ENCODE measurements around the gene L3MBTL3.
"Not testable (repeated sequence)": the region's sequence is repeated elsewhere in the genome, so short reads cannot be mapped to it uniquely, and the experiment has no call there.

Gene L3MBTL3

DNA sequence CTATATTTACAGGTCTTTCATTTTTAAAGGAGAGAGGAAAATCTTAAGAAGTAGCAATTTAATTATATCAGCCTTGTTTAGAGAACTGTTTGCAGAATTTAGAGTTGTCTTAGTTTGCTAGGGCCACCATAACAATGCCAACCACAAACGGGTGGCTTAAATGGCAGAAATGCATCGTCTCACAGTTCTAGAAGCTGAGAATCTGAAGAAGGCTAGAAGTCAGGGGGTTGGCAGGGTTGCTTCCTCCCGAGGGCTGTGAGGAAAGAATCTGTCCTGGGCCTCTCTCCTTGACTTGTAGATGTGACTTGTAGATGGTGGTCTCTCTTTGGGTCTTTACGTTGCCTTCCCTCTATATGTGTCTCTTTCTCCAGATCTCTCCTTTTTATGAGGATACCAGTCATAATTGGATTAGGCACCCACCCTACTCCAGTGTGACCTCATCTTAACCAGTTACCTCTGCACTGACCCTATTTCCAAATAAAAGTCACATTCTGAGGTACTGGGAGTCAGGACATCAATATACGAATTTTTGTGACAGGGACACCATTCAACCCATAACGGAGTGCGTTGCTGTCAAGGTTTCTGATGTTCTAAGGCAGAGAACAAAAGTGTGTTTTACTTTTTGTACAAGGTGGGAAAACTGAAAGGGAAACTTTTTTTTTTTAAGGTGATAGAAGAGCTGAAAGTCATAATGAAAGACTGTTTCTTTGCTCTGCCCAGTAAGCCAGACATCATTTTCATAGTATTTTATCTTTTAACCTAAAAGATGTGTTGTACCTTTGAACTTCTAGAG, 119.9 kb downstream of the L3MBTL3 start:
- DNase-seq (ENCODE audit: low read depth in 3 of 3): no peak

DNA sequence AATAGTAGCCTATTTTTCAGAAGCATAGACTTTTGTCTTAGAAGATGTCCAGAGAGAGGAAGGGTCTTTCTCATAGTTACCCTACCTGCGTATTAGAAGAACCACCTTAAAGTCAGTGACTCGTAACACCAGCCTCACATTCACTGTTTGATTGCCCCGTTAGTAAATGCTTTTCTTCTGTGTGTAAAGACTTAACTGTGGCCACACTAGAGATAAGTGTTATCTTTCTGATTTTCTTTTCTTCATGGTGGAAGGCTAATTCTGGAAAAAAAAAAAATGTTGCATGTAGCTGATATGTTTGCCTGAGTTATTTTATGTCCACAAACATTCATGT, 120.5 kb downstream of the L3MBTL3 start:
- DNase-seq (ENCODE audit: low read depth in 3 of 3): no peak

DNA sequence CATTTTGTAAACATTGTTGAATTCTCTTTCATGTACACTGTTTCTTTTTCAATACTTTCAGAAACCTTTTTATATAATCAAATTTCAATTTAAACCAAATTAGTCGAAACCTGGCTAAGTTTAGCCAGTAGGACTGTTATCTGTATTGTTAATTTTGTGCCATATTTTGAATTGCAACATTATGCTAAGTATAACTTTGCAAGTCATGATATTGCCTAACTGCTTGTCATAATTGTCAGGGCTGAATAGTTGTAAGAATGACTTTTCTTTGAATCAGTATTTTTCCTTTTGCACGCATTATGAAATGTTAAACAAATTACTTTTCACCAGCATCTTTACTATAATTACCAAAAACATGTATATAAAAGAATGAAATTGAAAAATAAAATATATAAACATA, 121.7 kb downstream of the L3MBTL3 start:
- DNase-seq (ENCODE audit: low read depth in 3 of 3): no peak

DNA sequence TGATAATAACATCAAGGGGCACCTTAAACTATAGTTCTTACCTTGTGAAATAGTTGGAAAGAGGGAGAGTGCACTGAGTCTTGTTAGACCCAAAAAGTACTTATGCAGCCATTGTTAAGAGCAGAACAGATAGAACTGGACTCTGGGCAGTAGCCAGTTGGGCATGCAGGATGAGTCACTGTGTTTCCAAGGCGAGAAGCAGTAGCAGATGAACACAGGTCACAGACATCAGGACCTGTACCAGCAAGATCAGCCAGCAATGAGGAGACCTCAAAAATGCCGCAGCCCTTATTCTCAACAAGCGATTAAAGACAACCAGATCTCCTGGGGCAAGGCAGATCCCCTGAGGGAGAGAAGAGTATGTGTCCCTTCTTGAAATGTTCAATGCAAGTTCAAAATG, 125.3 kb downstream of the L3MBTL3 start:
- no peak for DNase-seq (ENCODE audit: low read depth in 3 of 3)

DNA sequence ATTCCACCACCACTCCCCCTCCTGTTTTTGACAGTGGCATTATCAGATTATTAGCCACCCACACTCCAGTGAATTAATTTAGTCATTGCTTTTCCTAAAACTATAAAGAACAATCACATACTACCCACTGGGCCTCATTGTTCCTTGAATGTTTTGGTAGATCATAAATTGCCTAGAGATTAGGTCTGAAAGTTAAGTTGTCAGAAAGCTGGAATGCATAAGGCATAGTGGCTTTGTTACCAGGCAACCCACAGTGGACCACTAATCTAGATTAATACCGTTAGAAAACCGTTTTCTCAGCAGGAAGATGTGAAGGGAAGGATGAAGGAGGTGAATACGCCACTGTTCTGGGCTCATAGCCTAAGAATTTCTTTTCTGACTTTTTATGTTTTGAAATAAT, 128.7 kb downstream of the L3MBTL3 start:
- DNase-seq (ENCODE audit: low read depth in 3 of 3): no peak

DNA sequence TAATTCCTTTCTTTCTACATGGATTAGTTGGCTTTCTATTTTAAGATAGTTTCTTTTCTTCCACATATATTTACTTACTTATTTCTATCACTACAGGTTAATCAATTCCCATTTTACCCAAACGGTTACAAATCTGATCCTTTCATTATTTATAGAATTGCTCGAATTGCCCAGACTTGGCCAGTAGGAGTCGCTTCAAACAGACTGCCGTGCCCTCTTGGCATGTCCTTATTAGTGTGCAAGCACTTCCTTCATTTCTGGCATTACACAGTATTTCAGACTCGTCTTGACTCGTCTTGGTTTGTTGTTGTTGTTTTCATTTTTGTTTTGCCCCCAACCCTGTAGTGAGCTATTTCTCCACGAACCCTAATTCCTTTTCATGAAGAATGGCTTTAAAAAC, 129.8 kb downstream of the L3MBTL3 start:
- DNase-seq (ENCODE audit: low read depth in 3 of 3): no peak

DNA sequence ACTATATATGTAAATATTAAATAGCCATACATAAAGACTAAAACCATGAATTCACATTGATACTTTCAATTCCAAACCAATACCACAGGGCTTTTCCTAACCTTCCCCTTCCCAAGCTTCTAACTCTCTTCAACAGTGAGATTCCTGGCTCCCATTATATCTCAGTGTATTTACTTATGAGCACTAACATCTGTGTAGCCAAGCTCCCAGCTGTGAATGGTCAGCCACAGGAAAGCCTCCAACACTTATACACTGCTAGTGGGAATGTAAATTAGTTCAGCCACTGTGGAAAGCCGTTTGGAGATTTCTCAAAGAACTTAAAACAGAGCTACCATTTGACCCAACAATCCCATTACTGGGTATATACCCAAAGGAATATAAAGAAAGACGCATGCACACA, 130.6 kb downstream of the L3MBTL3 start:
- DNase-seq (ENCODE audit: low read depth in 3 of 3): not testable (repeated sequence)

DNA sequence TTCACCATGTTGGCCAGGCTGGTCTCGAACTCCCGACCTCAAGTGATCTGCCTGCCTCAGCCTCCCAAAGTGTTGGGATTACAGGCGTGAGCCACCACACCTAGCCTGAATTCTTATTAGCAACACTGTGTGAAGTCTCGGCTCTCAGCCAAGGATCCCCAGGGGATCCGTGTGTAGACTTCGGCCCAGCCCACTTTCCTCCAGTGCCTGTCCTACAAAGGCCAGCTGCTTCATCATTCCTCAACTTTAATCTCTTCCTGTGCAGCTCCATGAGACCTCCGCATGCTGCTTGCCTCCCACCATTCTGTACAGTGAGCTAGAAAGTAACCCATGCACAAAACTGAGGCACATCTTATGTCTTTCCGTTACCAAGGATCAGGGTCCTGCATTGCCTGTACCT, 132.5 kb downstream of the L3MBTL3 start:
- DNase-seq (ENCODE audit: low read depth in 3 of 3): no peak

DNA sequence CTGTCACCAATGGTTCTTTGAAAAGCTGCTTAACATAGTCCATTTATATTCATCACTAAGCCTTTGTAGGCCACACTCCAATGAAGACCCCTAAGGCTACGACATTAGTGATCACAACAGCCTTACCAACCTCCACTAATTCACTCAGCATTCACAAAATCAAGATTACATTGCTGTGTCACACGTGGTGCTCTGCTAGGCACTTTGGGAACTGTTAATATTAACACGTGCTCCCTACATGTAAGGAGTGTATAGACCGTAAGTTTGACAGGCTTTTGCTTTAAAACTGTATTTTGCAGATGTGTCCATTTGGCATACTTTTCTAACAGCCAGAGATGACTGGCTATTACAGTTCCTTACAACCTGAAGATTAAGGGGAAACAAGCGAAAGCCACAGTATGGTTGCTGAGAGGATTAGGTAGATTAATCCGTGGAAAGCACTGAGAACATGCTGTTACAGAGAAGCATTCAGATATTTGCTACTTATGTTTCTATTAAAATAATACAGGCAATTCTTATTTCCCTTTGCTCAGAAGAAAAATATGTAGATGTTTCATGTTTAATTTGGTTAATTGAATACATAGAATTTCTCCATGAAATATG, 134.6 kb downstream of the L3MBTL3 start:
- no peak for DNase-seq (ENCODE audit: low read depth in 3 of 3)

DNA sequence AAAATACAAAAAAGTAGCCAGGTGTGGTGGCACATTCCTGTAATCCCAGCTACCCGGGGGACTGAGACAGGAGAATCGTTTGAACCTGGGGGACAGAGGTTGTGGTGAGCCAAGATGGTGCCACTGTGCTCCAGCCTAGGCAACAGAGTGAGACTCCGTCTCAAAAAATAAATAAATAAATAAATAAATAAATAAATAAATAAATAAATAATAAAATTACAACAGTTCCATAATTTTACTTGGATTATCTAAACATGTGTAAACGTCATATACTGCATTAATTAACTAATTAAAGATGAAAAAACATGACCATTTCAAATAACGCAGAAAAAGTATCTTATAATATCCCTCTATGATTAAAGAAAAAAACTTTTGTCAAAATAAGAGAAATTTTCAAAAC, 138.5 kb downstream of the L3MBTL3 start:
- DNase-seq (ENCODE audit: low read depth in 3 of 3): no peak

DNA sequence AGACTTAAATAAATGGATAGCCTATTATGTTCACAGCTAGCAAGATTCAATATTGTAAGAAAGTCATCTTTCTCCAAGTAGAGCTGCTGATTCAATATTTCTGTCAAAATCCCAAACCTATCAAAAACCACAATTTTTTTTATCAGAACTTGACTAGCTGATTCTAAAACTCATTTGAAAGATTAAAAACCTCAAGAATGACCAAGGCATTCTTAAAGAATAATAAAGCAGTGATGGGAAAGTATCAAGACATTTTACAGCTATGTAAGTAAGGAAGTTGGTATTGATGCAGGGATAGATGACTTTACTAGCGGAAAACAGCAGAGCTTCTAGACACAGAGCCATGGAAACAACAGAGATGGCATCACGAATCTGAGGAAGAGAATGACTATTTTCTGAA, 139.7 kb downstream of the L3MBTL3 start:
- no peak for DNase-seq (ENCODE audit: low read depth in 3 of 3)

DNA sequence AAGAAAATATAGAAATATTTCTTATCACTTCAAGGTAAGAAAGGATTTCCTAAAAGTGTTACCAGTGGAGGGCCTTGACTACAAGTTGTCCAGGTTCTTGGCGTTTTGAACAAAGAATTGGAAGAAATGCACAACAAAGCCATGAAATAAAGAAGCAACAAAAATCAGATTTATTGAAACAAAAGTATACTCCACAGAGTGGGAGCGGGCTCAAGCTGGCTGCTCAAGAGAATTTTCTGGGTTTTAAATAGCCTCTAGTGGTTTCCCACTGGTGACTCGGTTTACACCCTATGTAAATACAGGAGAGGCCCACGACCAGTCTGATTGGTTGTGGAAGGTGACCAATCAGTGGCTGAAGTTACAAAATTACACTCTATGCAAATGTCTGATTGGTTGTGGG, 140.2 kb downstream of the L3MBTL3 start:
- no peak for DNase-seq (ENCODE audit: low read depth in 3 of 3)

DNA sequence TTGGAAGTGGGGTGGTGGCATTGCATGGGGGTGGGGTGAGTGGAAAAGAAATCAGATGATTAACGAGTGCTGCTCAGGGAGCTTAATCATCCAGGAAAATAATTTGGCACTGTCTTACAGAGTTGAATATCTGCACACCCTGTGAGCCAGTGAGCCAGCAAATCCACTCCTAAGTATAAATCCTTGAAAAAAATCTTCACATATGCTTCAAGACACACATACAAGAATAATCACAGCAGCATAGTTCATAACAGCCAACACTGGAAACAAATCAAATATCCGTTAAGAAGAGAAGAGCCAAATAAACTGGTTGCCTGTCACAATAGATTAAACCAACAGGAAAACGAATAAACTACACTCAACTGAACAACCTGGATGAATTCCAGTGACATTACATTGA, 141.6 kb downstream of the L3MBTL3 start:
- no peak for DNase-seq (ENCODE audit: low read depth in 3 of 3)

DNA sequence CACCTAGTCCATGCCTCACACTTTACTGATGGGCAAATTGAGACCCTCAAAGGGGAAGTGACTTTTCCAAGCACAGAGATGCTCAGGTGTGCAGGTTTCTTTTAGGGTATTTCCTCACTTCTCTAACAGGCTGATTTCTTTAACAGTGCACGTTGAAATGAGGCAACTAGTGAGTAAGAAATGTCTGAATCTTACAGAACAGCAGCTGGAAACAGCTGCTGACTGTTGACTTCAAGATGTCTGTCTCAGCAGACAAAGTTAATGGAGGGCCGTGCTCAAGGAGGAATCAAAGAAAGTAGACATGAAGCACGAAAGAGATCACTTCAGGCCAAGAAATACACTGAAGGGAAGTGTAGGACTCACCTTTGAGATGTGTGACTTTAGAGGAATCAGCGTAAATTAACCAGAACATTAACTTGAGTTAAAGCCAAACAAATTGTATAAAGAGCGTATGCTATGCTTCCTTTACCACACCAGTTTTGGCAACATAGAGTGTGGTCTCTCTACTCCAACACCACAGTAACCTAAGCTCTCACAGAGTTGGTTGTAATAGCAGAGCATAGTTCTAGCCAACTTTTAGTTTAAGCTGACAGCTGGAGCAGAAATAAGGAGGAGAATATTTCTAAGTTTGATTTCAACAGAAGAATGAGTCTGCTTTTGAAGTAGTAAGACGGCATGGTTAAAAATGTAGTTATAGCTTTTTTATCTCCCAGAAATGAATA, 143.5 kb downstream of the L3MBTL3 start:
- DNase-seq (ENCODE audit: low read depth in 3 of 3): no peak

DNA sequence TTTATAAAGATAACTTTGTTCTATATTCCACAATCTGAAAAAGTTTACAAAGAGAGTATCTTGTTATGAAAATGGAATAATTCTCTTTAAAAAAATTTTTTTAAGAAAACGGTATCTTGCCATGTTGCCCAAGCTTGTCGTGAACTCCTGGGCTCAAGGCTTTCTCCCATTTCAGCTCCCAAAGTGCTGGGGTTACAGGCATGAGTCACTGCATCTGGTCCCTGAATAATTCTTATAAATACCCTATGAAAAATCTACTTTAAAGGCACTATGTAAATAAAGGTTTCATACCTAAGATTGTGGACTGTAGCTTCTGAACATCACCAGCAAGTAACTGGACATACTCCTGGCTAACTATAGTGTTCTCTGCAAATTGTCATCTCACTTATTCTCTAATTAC, 144.0 kb downstream of the L3MBTL3 start:
- no peak for DNase-seq (ENCODE audit: low read depth in 3 of 3)

DNA sequence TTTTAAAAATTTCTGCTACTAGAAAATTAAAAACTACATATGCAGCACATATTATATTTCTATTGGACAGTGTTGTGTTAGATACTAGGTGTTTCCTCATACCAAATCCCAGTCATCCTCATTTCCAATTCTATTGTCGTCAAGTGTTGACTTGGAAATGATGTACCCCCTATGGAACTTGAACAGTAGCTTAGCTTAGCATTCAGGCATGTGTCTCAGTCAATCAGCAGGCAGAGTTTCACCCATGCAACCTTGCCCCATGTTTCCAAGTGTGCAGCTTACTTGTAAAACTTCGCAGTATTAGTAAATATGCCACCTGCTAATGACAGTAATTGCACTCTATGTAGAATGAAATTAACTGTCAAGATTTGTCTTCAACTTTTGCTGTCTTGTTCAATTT, 144.9 kb downstream of the L3MBTL3 start:
- DNase-seq (ENCODE audit: low read depth in 3 of 3): no peak

DNA sequence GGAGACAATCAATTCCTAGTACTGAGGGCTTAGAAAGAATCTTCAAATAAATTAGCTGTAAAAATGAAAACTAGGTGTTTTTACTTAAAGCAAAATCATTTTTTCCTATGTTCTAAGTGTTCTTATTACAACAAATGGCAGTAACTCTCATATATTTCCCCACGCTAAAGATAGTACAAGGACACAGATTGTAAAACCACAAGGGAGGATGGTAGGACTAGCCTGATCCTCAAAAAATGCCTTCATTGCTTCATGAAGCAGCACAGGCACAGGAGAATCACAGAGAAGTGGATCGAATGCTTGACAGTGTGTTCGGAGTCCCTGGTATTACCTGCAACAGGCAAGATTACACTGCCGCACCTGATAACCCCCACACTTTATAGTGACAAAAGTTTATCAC, 145.9 kb downstream of the L3MBTL3 start:
- DNase-seq (ENCODE audit: low read depth in 3 of 3): no peak

DNA sequence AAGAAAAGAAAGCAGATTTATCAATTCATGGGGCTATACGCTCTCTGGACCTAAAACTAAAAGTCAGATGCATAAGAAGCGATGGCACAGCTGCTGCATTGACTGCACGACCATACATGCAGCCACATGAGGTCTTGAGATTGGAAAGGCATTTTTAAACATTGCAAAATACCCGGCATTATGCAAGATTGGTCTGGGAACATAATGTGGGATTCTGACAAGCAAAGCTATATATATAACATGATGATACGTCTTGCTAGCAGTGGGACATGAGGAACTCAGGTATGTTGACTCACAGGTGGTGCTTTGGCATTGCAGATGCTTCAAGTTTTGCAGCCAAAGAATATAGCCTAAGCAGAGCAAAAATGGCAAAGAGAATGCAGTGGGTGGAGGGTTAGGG, 149.3 kb downstream of the L3MBTL3 start:
- DNase-seq (ENCODE audit: low read depth in 3 of 3): no peak

DNA sequence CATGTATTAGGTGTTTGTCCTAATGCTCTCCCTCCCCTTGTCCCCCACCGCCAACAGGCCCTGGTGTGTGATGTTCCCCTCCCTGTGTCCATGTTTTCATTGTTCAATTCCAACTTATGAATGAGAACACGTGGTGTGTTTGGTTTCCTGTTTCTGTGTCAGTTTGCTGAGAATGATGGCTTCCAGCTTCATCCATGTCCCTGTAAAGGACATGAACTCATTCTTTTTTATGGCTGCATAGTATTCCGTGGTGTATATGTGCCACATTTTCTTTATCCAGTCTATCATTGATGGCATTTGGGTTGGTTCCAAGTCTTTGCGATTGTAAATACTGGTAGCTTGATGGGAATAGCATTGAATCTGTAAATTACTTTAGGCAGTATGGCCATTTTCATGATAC, 151.8 kb downstream of the L3MBTL3 start:
- not testable (repeated sequence) for DNase-seq (ENCODE audit: low read depth in 3 of 3)

DNA sequence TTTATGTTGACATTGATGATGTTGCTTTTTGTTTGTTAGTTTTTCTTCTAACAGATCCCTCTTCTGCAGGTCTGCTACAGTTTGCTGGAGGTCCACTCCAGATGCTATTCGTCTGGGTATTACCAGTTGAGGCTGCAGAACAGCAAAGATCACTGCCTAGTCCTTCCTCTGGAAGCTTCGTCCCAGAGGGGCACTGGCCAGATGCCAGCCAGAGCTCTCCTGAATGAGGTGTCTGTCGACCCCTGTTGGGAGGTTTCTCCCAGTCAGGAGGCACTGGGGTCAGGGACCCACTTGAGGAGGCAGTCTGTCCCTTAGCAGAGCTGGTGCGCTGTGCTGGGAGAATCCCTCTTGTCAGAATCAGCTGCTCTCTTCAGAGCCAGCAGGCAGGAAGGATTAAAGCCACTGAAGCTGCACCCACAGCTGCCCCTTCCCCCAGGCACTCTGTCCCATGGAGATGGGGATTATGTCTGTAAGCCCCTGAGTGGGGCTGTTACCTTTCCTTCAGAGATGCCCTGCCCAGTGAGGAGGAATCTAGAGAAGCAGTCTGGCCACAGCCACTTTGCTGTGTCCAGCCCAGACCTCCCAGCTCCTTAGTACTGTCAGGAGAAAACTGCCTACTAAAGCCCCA, 155.1 kb downstream of the L3MBTL3 start:
- not testable (repeated sequence) for DNase-seq (ENCODE audit: low read depth in 3 of 3)

DNA sequence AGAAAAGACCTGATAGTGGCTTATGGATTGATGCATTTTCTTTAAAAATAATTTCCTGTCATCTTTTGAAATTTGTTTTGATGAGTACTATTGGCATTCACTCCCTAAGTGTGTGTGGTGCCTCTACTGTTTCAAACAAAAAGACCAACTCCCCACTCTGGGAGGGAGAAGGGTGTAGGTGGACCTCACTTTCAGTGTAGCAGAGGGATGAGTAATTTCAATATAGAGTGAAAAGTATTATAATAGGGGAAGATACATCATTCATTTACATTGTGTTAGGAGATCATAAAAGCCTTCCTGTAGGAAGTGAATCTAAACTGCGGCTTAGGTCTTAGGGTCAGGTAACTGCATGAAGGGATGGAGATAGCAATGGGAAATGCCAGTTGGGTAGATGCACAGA, 158.0 kb downstream of the L3MBTL3 start:
- no peak for DNase-seq (ENCODE audit: low read depth in 3 of 3)

DNA sequence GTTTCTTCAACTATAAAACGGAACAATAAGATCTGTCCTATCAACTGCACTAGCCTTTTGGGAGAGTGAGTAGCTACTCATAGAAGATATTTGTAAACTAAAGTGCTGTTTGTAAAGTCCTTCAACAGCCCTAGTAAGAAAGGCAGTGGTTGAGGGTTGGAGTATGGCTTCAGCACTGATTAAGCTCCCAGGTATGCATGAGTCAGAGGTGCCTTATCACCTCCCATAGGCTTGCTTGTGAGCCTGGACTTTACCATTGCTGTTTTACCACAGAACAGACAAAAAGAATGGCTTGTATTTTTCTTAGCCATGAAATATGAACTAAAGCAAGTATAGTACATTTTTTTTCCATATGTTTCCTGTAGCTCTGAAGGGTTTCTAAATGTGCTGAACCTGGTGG, 160.3 kb downstream of the L3MBTL3 start:
- DNase-seq (ENCODE audit: low read depth in 3 of 3): no peak

DNA sequence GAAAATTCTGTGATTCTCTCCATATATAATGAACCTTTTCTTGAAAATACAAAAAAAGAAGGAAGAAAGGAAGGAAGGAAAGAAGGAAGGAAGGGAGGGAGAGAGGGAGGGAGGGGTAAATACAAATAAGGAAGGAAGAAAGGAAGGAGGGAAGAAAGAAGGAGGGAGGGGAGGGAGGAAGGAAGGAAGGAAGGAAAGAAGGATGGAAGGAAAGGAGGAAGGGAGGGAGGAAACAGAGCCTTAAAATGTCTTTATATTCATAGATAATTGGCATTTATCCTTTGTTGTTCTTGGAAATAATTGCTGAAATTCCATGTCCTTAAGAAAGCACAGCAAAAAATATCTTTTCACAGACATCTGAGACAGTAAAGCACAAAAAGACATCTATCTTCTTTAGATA, 164.1 kb downstream of the L3MBTL3 start:
- DNase-seq (ENCODE audit: low read depth in 3 of 3): no peak
